K562 (cell line): ENCODE results near the gene SF3B4. TPM values are rescaled to one million over a fixed set of nuclear protein-coding genes. Genes with fewer than 3 reads are reported as not detected.

Experiments
- HOXB6 ChIP-seq: fragments of 250-450 bp; sonication (Bioruptor Pico); IDR thresholded peaks from 2 replicates; pipeline ENCODE4 v1.5.1; 2022; ENCODE audit warnings: mild to moderate bottlenecking, borderline replicate concordance
- KAT7 ChIP-seq: sonication (generic); formaldehyde crosslinking; IDR thresholded peaks from 2 replicates; pipeline ENCODE4 v1.8.0; 2022; ENCODE audit warnings: missing genetic modification reagents, mild to moderate bottlenecking, borderline replicate concordance
- LCOR ChIP-seq: sonication (generic); formaldehyde crosslinking; IDR thresholded peaks from 2 replicates; pipeline ENCODE4 v1.8.0; 2022; ENCODE audit warnings: mild to moderate bottlenecking, missing genetic modification reagents
- MYC ChIP-seq, 2 experiments: fragments of 250-450 bp in 1 of 2; sonication (Bioruptor Pico) in 1 of 2; IDR thresholded peaks; 2 replicates each; pipeline versions ENCODE4 v1.5.1 to v1.6.1; 2012 to 2021; ENCODE audit warnings: low read depth in 2 of 2, borderline replicate concordance in 1 of 2, improper control_type of control experiment in 1 of 2, low read length in 1 of 2, mild to moderate bottlenecking in 1 of 2, moderate library complexity in 1 of 2
- NFIC ChIP-seq: fragments of 450-650 bp; IDR thresholded peaks from 2 replicates; pipeline ENCODE4 v1.6.1; 2017; ENCODE audit warnings: mild to moderate bottlenecking, inconsistent platforms
- PCBP1 ChIP-seq: fragments of 200-400 bp; formaldehyde crosslinking; IDR thresholded peaks from 2 replicates; pipeline ENCODE4 v1.6.1; 2018; ENCODE audit warnings: mild to moderate bottlenecking, low read depth, low read length; ENCODE audit not compliant: poor library complexity, severe bottlenecking
- RFX7 ChIP-seq: fragments of 250-450 bp; sonication (Bioruptor Pico); IDR thresholded peaks from 2 replicates; pipeline ENCODE4 v1.5.1; 2021; ENCODE audit warnings: mild to moderate bottlenecking
- SIX5 ChIP-seq, 2 experiments: IDR thresholded peaks; 2 replicates each; pipeline ENCODE4 v1.6.1; 2011; ENCODE audit warnings: low read length in 2 of 2, borderline replicate concordance in 1 of 2, low read depth in 1 of 2, mild to moderate bottlenecking in 1 of 2, moderate library complexity in 1 of 2; ENCODE audit not compliant: insufficient read depth in 1 of 2
- STAT5B ChIP-seq: fragments of 250-450 bp; sonication (Bioruptor Pico); IDR thresholded peaks from 2 replicates; pipeline ENCODE4 v1.8.0; 2021; ENCODE audit warnings: mild to moderate bottlenecking, inconsistent platforms
- ZNF586 ChIP-seq: fragments of 450-650 bp; formaldehyde crosslinking; conservative IDR thresholded peaks from 2 replicates; pipeline ENCODE4 v1.4.0; 2020; ENCODE audit warnings: mild to moderate bottlenecking, moderate library complexity
- ZNF764 ChIP-seq: fragments of 250-450 bp; sonication (Bioruptor Pico); IDR thresholded peaks from 2 replicates; pipeline ENCODE4 v1.4.0; 2020; ENCODE audit warnings: low read depth, mild to moderate bottlenecking, moderate library complexity
- polyA plus RNA-seq, 8 experiments: library from polyadenylated mRNA; depleted of rRNA in 4 of 8; stranded (reverse) in 5 of 8; unstranded in 3 of 8; fragments of >200 nt; fragmentation: Nextera tagmentation in 2 of 8; fragmentation: Illumina TruSeq in 1 of 8; extraction: Ambion mirVana in 2 of 8; extraction: Trizol in 1 of 8; gene quantifications; 2 replicates each; pipeline versions ENCODE4 v1.2.1 to v1.2.3, GENCODE V29; 2011 to 2014; ENCODE audit warnings: inconsistent platforms in 1 of 8, missing spikeins in 1 of 8
- total RNA-seq, 7 experiments: library from RNA; depleted of rRNA in 6 of 7; stranded (reverse); fragments of >200 nt in 6 of 7; fragmentation: Illumina TruSeq in 2 of 7; extraction: Trizol in 2 of 7; gene quantifications; 2 replicates each; pipeline versions ENCODE4 v1.2.1 to v1.2.3, GENCODE V29; 2011 to 2021; ENCODE audit warnings: low replicate concordance in 1 of 7
- TF ChIP-seq, protein P1 (sequence below): IDR thresholded peaks from 3 replicates; pipeline ENCODE4 v1.6.1; 2011; ENCODE audit warnings: borderline replicate concordance, mild to moderate bottlenecking, moderate library complexity; ENCODE audit not compliant: insufficient read length; ENCODE audit errors: extremely low read depth
- TF ChIP-seq, protein P2 (sequence below): sonication (generic); formaldehyde crosslinking; IDR thresholded peaks from 2 replicates; pipeline ENCODE4 v1.5.0; 2020; ENCODE audit warnings: missing genetic modification reagents
- TF ChIP-seq, protein P3 (sequence below): fragments of 250-450 bp; sonication (Bioruptor Pico); IDR thresholded peaks from 2 replicates; pipeline ENCODE4 v1.9.0; 2021; ENCODE audit warnings: mild to moderate bottlenecking
- TF ChIP-seq, protein P4 (sequence below): fragments of 450-650 bp; IDR thresholded peaks from 2 replicates; pipeline ENCODE4 v1.6.1; 2017; ENCODE audit warnings: mild to moderate bottlenecking, moderate library complexity
- TF ChIP-seq, protein P5 (sequence below): sonication (generic); formaldehyde crosslinking; IDR thresholded peaks from 2 replicates; pipeline ENCODE4 v1.9.0; 2022; ENCODE audit warnings: mild to moderate bottlenecking, missing genetic modification reagents
- TF ChIP-seq, protein P6 (sequence below): fragments of 250-450 bp; sonication (Bioruptor Pico); IDR thresholded peaks from 2 replicates; pipeline ENCODE4 v1.8.0; 2021; ENCODE audit warnings: moderate library complexity, mild to moderate bottlenecking, inconsistent platforms

Gene SF3B4
- total and polyA plus RNA-seq, 9 of the 15 experiments (the other 6 are each of a cell fraction or from before 2014, with no cell fraction given), result 3.0 to 88.0 (median 26.1) TPM

DNA sequence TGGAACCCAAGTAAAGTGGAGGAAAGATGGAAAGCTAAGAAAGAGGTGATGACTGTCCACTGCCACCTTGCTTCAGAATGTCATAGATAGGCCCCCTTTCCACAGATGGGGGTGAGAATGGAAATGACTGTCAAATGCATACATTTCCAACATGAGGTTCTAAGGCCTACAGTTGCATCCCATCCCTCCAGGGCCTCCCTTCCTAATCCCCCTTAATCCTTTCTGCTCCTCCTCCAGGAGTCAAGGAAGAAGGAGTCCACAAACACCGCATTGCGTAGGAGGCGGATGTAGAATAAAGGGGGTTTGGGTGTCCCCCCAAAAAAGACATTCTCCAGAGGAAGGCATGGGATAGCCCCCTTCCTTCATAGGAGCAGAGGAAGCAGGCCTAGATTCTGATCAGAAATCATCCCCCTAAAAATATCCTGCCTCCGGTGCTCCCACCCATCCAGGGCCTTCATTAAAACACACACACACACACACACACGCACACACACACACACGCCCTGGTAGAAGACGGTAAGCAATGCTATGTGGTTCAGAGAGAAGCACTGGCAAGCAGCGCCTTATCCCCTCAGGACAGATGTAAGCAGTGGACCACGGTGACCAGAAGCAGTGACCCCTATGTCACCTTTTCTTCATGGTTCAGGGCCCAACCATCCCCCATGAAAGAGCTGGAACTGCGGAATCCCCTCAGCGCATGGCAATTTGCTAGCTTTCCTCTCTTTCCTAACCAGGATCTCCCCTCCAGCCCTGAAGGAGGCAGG is 12.0 kb downstream of the SF3B4 start (continued):
- TF ChIP-seq, protein P1, sequence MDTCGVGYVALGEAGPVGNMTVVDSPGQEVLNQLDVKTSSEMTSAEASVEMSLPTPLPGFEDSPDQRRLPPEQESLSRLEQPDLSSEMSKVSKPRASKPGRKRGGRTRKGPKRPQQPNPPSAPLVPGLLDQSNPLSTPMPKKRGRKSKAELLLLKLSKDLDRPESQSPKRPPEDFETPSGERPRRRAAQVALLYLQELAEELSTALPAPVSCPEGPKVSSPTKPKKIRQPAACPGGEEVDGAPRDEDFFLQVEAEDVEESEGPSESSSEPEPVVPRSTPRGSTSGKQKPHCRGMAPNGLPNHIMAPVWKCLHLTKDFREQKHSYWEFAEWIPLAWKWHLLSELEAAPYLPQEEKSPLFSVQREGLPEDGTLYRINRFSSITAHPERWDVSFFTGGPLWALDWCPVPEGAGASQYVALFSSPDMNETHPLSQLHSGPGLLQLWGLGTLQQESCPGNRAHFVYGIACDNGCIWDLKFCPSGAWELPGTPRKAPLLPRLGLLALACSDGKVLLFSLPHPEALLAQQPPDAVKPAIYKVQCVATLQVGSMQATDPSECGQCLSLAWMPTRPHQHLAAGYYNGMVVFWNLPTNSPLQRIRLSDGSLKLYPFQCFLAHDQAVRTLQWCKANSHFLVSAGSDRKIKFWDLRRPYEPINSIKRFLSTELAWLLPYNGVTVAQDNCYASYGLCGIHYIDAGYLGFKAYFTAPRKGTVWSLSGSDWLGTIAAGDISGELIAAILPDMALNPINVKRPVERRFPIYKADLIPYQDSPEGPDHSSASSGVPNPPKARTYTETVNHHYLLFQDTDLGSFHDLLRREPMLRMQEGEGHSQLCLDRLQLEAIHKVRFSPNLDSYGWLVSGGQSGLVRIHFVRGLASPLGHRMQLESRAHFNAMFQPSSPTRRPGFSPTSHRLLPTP, result no peak
- TF ChIP-seq, protein P2, sequence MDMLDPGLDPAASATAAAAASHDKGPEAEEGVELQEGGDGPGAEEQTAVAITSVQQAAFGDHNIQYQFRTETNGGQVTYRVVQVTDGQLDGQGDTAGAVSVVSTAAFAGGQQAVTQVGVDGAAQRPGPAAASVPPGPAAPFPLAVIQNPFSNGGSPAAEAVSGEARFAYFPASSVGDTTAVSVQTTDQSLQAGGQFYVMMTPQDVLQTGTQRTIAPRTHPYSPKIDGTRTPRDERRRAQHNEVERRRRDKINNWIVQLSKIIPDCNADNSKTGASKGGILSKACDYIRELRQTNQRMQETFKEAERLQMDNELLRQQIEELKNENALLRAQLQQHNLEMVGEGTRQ (CRISPR knock-in tag), result no peak
- no peak for TF ChIP-seq RFX7 (CRISPR knock-in tag)
- no peak for TF ChIP-seq PCBP1
- TF ChIP-seq, protein P3, sequence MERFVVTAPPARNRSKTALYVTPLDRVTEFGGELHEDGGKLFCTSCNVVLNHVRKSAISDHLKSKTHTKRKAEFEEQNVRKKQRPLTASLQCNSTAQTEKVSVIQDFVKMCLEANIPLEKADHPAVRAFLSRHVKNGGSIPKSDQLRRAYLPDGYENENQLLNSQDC, result no peak
- TF ChIP-seq SIX5 (IDR thresholded peaks at IDR 0.05; ENCODE audit: borderline replicate concordance in 1 of 2, insufficient read depth in 1 of 2, low read depth in 1 of 2, low read length in 2 of 2), result no peak
- no peak for TF ChIP-seq MYC (IDR thresholded peaks at IDR 0.05; ENCODE audit: low read depth, low read length)
- no peak for TF ChIP-seq MYC (CRISPR knock-in tag; IDR thresholded peaks at IDR 0.05; ENCODE audit: borderline replicate concordance, low read depth)
- TF ChIP-seq LCOR (CRISPR knock-in tag), result peak; percentile 38; the same call in 1 of the 2 replicates
- no peak for TF ChIP-seq HOXB6 (CRISPR knock-in tag)
- no peak for TF ChIP-seq NFIC
- no peak for TF ChIP-seq STAT5B
- TF ChIP-seq, protein P4, sequence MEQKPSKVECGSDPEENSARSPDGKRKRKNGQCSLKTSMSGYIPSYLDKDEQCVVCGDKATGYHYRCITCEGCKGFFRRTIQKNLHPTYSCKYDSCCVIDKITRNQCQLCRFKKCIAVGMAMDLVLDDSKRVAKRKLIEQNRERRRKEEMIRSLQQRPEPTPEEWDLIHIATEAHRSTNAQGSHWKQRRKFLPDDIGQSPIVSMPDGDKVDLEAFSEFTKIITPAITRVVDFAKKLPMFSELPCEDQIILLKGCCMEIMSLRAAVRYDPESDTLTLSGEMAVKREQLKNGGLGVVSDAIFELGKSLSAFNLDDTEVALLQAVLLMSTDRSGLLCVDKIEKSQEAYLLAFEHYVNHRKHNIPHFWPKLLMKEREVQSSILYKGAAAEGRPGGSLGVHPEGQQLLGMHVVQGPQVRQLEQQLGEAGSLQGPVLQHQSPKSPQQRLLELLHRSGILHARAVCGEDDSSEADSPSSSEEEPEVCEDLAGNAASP, result no peak
- TF ChIP-seq, protein P5, sequence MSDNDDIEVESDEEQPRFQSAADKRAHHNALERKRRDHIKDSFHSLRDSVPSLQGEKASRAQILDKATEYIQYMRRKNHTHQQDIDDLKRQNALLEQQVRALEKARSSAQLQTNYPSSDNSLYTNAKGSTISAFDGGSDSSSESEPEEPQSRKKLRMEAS (CRISPR knock-in tag), result peak; percentile 57
- no peak for TF ChIP-seq ZNF764 (CRISPR knock-in tag)
- TF ChIP-seq, protein P6, sequence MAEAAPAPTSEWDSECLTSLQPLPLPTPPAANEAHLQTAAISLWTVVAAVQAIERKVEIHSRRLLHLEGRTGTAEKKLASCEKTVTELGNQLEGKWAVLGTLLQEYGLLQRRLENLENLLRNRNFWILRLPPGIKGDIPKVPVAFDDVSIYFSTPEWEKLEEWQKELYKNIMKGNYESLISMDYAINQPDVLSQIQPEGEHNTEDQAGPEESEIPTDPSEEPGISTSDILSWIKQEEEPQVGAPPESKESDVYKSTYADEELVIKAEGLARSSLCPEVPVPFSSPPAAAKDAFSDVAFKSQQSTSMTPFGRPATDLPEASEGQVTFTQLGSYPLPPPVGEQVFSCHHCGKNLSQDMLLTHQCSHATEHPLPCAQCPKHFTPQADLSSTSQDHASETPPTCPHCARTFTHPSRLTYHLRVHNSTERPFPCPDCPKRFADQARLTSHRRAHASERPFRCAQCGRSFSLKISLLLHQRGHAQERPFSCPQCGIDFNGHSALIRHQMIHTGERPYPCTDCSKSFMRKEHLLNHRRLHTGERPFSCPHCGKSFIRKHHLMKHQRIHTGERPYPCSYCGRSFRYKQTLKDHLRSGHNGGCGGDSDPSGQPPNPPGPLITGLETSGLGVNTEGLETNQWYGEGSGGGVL (CRISPR knock-in tag), result no peak
- TF ChIP-seq KAT7 (CRISPR knock-in tag), result no peak
- TF ChIP-seq ZNF586, result no peak
